Kidney (tissue), 14 donors: ENCODE data around the gene CYB5R2. TPM values are rescaled to one million over a fixed set of nuclear protein-coding genes. Genes with fewer than 3 reads are reported as not detected.

Experiments used
- DNase-seq, 5 donors: peaks; one replicate each; pipeline ENCODE4 v3.0.0-alpha.2; 2013 to 2020
- FAIRE-seq: peaks from 2 replicates; lab custom pipeline; 2012; peaks lifted over from hg19 to GRCh38; lab: Jason Lieb, UNC
- H3K27ac ChIP-seq, 2 donors: one replicate each; pipeline ENCODE4 v1.7.0; 2013; ENCODE audit warnings: low read depth in 2 of 2, low read length in 2 of 2, inconsistent platforms in 1 of 2
- H3K27me3 ChIP-seq: one replicate; pipeline ENCODE4 v1.7.1; 2013; ENCODE audit warnings: low read length, inconsistent platforms; ENCODE audit not compliant: control insufficient read depth, insufficient read depth
- H3K36me3 ChIP-seq, 3 donors: one replicate each; pipeline versions ENCODE4 v1.7.0 to v1.7.1; 2013; ENCODE audit warnings: low read length in 3 of 3, control low read depth in 1 of 3, inconsistent platforms in 1 of 3; ENCODE audit not compliant: insufficient read depth in 3 of 3, control insufficient read depth in 2 of 3
- H3K4me1 ChIP-seq, 3 donors: one replicate each; pipeline versions ENCODE4 v1.7.0 to v1.7.1; 2013; ENCODE audit warnings: low read length in 3 of 3, inconsistent platforms in 1 of 3, low read depth in 1 of 3; ENCODE audit not compliant: control insufficient read depth in 2 of 3, insufficient read depth in 2 of 3
- H3K4me3 ChIP-seq, 3 donors: one replicate each; pipeline versions ENCODE4 v1.7.0 to v1.8.1; 2013; ENCODE audit warnings: low read length in 3 of 3, control low read depth in 1 of 3, inconsistent platforms in 1 of 3
- H3K9ac ChIP-seq, 3 donors: one replicate each; pipeline versions ENCODE4 v1.7.0 to v1.7.1; 2013; ENCODE audit warnings: low read length in 3 of 3, control low read depth in 1 of 3, inconsistent platforms in 1 of 3
- H3K9me3 ChIP-seq, 3 donors: one replicate each; pipeline versions ENCODE4 v1.7.0 to v1.7.1; 2013; ENCODE audit warnings: low read length in 3 of 3, control low read depth in 1 of 3, inconsistent platforms in 1 of 3; ENCODE audit not compliant: control insufficient read depth in 2 of 3, insufficient read depth in 1 of 3
- CTCF ChIP-seq: IDR thresholded peaks from 3 replicates; pipeline ENCODE4 v1.5.1; 2012; ENCODE audit warnings: mild to moderate bottlenecking, moderate library complexity, borderline replicate concordance; ENCODE audit not compliant: insufficient read depth; ENCODE audit errors: extremely low read depth
- intact Hi-C: fragments of 100-400 bp; cut with DNase I; formaldehyde crosslinking; loops from one replicate; pipeline ENCODE4 v1.11.1; 2022
- polyA plus RNA-seq: library from polyadenylated mRNA; stranded (reverse); fragments of 350-450 nt; fragmentation: Illumina TruSeq; extraction: RNeasy Lipid Tissue Mini Kit (QIAGEN cat#74804); gene quantifications from one replicate; pipeline ENCODE4 v1.2.3, GENCODE V29; 2014; ENCODE audit warnings: low read depth, low replicate concordance; ENCODE audit not compliant: insufficient read depth
- total RNA-seq: library from RNA; stranded (reverse); fragmentation: NEBNext Ultra II Directional; extraction: Animal tissue kit (Norgen Biotek cat#: 25700); gene quantifications from one replicate; pipeline ENCODE4 v1.2.1, GENCODE V29; 2021
- donor health status: control.
- donor health status: control.
- donor health status: control.
- donor health status: control.
- donor health status: control.
- donor health status: DM: yes; HTN: yes; CAD: no.
- donor health status: Normal renal cell carcinoma (clear cell type).

CYB5R2 gene
- total and polyA plus RNA-seq, 2 donors from 2014 or later = 8.2 to 8.7 TPM

GRCh38 chr11:7648264-7648663, 25.0 kb downstream of the CYB5R2 start:
- no peak for FAIRE-seq
- H3K4me3 ChIP-seq = peak overlapping the region in 1 of 3 donors; percentile 18
- no peak overlapping the region for H3K9ac ChIP-seq
- intact Hi-C loops = no loop called here
- DNase-seq = no peak
- no peaks in the 10 kb centered on the region for H3K9me3 ChIP-seq
- H3K36me3 ChIP-seq = peaks cover 0 to 46% (median 30%) of the 10 kb centered on the region in 3 donors
- H3K4me1 ChIP-seq = peaks cover 0 to 16% (median 6%) of the 10 kb centered on the region in 3 donors
- H3K27ac ChIP-seq = peak overlapping the region; percentile 81 to 90
- no peaks in the 10 kb centered on the region for H3K27me3 ChIP-seq
- no peak for TF ChIP-seq CTCF

DNA sequence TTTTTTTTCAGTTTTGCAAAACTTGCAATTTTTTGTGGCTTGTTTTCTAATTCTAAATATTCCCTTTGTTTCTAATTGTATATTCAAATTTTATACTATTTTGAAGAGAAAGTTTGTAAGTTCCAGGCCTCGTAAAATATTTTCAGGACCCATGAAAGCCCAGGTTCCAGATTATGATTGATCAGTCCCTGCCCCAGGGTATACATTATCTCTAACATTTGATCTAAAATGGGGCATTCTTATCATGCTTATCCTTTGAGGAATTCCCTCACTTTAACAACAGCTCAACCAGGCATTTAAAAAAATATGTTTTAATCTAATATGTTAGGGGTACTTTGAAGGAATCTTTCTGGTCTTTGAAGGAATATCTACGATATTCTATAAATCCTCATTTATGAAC, 26.4 kb downstream of the CYB5R2 start:
- FAIRE-seq (no peak), DNase-seq (no peak)
- peaks cover 0 to 41% (median 21%) of the 10 kb centered on the region in 3 donors for H3K36me3 ChIP-seq
- H3K27ac ChIP-seq = peak overlapping the region; percentile 18 to 90
- no peak overlapping the region for H3K9ac ChIP-seq
- H3K27me3 ChIP-seq = no peaks in the 10 kb centered on the region
- no peak for TF ChIP-seq CTCF
- no peaks in the 10 kb centered on the region for H3K9me3 ChIP-seq
- peaks cover 0 to 22% (median 8%) of the 10 kb centered on the region in 3 donors for H3K4me1 ChIP-seq
- no peak overlapping the region for H3K4me3 ChIP-seq
- intact Hi-C loops = no loop called here

GRCh38 chr11:7645206-7645605, 28.1 kb downstream of the CYB5R2 start:
- H3K4me3 ChIP-seq = no peak overlapping the region
- H3K36me3 ChIP-seq = peaks cover 0 to 35% (median 19%) of the 10 kb centered on the region in 3 donors
- FAIRE-seq (no peak), DNase-seq (no peak)
- H3K27me3 ChIP-seq = no peaks in the 10 kb centered on the region
- intact Hi-C loops = no loop called here
- no peak overlapping the region for H3K9ac ChIP-seq
- no peak overlapping the region for H3K27ac ChIP-seq
- H3K4me1 ChIP-seq = peaks cover 0 to 31% (median 11%) of the 10 kb centered on the region in 3 donors
- no peaks in the 10 kb centered on the region for H3K9me3 ChIP-seq
- no peak for TF ChIP-seq CTCF

DNA sequence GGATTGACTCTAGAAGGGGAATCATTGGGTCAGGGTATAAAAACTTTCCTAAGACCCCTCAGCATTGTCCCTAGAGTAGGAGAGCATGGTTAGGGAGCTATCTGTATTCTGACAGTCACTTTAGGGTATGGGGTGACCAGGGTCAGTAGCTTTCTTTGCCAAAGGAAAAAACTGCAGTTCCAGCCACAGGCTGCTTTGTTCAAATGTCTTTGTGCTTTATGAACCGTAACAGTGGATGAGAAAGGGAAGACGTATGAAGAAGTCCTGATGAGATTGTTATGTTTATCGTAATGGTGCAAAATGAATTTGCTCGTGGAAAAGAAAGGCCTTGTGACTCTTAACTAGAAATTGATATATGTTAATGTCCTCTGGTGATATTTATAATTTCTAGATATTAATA, 30.0 kb downstream of the CYB5R2 start:
- peaks cover 0 to 21% (median 10%) of the 10 kb centered on the region in 3 donors for H3K36me3 ChIP-seq
- H3K9me3 ChIP-seq = no peaks in the 10 kb centered on the region
- no peak for FAIRE-seq
- H3K4me1 ChIP-seq = peaks cover 0 to 34% (median 12%) of the 10 kb centered on the region in 3 donors
- TF ChIP-seq CTCF = no peak
- no peak overlapping the region for H3K4me3 ChIP-seq
- DNase-seq = peak in 2 of 5 donors; percentile 65 to 68
- intact Hi-C loops = no loop called here
- no peaks in the 10 kb centered on the region for H3K27me3 ChIP-seq
- no peak overlapping the region for H3K27ac ChIP-seq
- H3K9ac ChIP-seq = no peak overlapping the region
